Fibroblast of lung (primary cell): ENCODE measurements around the gene PBX1.

Experiments used
- EZH2 ChIP-seq: IDR thresholded peaks from 2 replicates; pipeline ENCODE4 v1.5.1; 2012; ENCODE audit warnings: low read length, control low read depth, mild to moderate bottlenecking; ENCODE audit errors: missing control alignments
- TF ChIP-seq, protein P1 (sequence below), 2 donors: IDR thresholded peaks in 1 of 2; conservative IDR thresholded peaks in 1 of 2; 1 replicate in 1 of 2; 2 replicates in 1 of 2; pipeline ENCODE4 v1.5.1; 2011 to 2012; ENCODE audit warnings: low read length in 2 of 2, control low read depth in 1 of 2, inconsistent platforms in 1 of 2, low read depth in 1 of 2, mild to moderate bottlenecking in 1 of 2

DNA sequence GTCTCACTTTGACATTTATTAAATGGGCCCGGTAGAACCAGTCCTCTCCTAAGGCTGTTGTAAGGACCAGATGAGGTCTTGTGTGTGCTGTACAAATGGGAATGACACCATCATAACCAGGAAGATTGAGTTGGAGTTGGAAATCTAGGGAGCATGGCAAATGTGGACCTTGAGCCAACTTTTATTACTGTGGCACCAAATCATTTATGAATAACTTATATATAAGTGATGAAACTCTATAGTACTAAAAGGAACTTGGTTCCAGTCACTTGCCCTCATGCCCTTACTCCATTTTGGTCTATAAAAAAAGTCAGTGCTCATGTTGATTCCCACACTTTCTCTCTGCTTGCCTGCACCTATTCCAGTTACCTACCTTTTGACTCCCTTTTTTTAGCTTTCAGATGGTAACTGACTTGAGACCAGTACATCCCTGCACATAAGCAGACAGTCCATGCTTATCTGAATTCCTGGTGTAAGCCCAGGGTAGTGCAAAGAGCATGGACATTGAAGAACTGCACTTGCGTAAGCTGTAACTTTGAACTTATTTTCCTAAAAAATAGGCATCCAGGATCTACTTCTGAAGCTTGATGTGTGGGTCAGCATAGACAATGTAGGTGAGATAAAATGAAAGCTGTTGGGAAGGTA is 210.6 kb downstream of the PBX1 start:
- TF ChIP-seq, protein P1, sequence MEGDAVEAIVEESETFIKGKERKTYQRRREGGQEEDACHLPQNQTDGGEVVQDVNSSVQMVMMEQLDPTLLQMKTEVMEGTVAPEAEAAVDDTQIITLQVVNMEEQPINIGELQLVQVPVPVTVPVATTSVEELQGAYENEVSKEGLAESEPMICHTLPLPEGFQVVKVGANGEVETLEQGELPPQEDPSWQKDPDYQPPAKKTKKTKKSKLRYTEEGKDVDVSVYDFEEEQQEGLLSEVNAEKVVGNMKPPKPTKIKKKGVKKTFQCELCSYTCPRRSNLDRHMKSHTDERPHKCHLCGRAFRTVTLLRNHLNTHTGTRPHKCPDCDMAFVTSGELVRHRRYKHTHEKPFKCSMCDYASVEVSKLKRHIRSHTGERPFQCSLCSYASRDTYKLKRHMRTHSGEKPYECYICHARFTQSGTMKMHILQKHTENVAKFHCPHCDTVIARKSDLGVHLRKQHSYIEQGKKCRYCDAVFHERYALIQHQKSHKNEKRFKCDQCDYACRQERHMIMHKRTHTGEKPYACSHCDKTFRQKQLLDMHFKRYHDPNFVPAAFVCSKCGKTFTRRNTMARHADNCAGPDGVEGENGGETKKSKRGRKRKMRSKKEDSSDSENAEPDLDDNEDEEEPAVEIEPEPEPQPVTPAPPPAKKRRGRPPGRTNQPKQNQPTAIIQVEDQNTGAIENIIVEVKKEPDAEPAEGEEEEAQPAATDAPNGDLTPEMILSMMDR (conservative IDR thresholded peaks at IDR 0.05 in 1 of 2, IDR thresholded peaks at IDR 0.05 in 1 of 2; ENCODE audit: low read depth in 1 of 2, low read length in 2 of 2) = no peak
- TF ChIP-seq EZH2 = no peak
